NCI-H1694 (cell line): ENCODE results near the gene GRID1.
"Not testable (repeated sequence)": the region's sequence is repeated elsewhere in the genome, so short reads cannot be mapped to it uniquely, and the experiment has no call there.

ENCODE experiments used
- DNase-seq: peaks from one replicate; lab custom pipeline; 2025; lab: John Stamatoyannopoulos, UW

The GRID1 gene

GRCh38 chr10:85993840-85994507, 372.6 kb downstream of the GRID1 start:
- no peak for DNase-seq

- no peak for DNase-seq
Measured at GRCh38 chr10:85993140-85993539, 373.5 kb downstream of the GRID1 start.

GRCh38 chr10:85992324-85992723, 374.3 kb downstream of the GRID1 start:
- no peak for DNase-seq

- no peak for DNase-seq
Measured at GRCh38 chr10:85986777-85987176, 379.8 kb downstream of the GRID1 start.

- DNase-seq: no peak
Measured at GRCh38 chr10:85983051-85983450, 383.5 kb downstream of the GRID1 start.

- no peak for DNase-seq
Measured at GRCh38 chr10:85979598-85979997, 387.0 kb downstream of the GRID1 start.

GRCh38 chr10:85978566-85979358, 387.8 kb downstream of the GRID1 start:
- no peak for DNase-seq

GRCh38 chr10:85977642-85978041, 389.0 kb downstream of the GRID1 start:
- DNase-seq: no peak

GRCh38 chr10:85976267-85976793, 390.3 kb downstream of the GRID1 start:
- DNase-seq: no peak

- no peak for DNase-seq
Measured at GRCh38 chr10:85971494-85971893, 395.1 kb downstream of the GRID1 start.

- no peak for DNase-seq
Measured at GRCh38 chr10:85967594-85967993, 399.0 kb downstream of the GRID1 start.

GRCh38 chr10:85961479-85962067, 405.0 kb downstream of the GRID1 start:
- DNase-seq: no peak

- DNase-seq: no peak
Measured at GRCh38 chr10:85961073-85961472, 405.5 kb downstream of the GRID1 start.

- DNase-seq: no peak
Measured at GRCh38 chr10:85959239-85959638, 407.4 kb downstream of the GRID1 start.

GRCh38 chr10:85950921-85951320, 415.7 kb downstream of the GRID1 start:
- DNase-seq: no peak

GRCh38 chr10:85946713-85947326, 419.8 kb downstream of the GRID1 start:
- no peak for DNase-seq

GRCh38 chr10:85936161-85936560, 430.4 kb downstream of the GRID1 start:
- DNase-seq: no peak

- DNase-seq: no peak
Measured at GRCh38 chr10:85934586-85934985, 432.0 kb downstream of the GRID1 start.

- not testable (repeated sequence) for DNase-seq
Measured at GRCh38 chr10:85929993-85930392, 436.6 kb downstream of the GRID1 start.

GRCh38 chr10:85927952-85928665, 438.5 kb downstream of the GRID1 start:
- no peak for DNase-seq

GRCh38 chr10:85926986-85927385, 439.6 kb downstream of the GRID1 start:
- no peak for DNase-seq

GRCh38 chr10:85926136-85926535, 440.5 kb downstream of the GRID1 start:
- DNase-seq: no peak
